ENCODE data around the gene RNF212B. TPM values are rescaled to one million over a fixed set of nuclear protein-coding genes. Genes with fewer than 3 reads are reported as not detected.

The RNF212B gene
- total and polyA plus RNA-seq, 4 donors = 0.06 to 0.51 (median 0.17) TPM; not detected in 1

DNA sequence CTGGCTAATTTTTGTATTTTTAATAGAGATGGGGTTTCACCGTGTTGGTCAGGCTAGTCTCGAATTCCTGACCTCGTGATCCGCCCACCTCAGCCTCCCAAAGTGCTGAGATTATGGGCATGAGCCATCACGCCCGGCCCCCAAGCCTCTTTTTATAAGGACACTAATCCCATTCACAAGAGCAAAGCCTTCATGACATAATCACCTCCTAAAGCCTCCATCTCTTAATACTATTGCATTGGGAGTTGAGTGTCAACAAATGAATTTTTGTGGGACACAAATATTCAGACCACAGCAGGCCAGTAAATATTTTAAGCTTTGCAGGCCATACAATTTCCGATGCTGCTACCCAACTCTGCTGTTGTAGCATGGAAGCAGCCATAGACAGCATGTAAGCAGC lies 10.9 kb downstream of the RNF212B start:
- DNase-seq (ENCODE audit: low spot score) = no peak
- Histone ChIP-seq H3K9ac (ENCODE audit: low read depth in 1 of 2, low read length in 2 of 2) (no peak overlapping the region), H3K4me3 (ENCODE audit: low read depth in 1 of 3, low read length in 3 of 3) (no peak overlapping the region), H3K27ac (ENCODE audit: low read depth in 1 of 2, low read length in 2 of 2) (no peak overlapping the region), H3K4me1 (ENCODE audit: control insufficient read depth in 4 of 4, insufficient read depth in 4 of 4, low read length in 3 of 4) (peaks cover 1 to 32% (median 7%) of the 10 kb centered on the region in 4 donors), H3K9me3 (ENCODE audit: control insufficient read depth in 4 of 4, low read length in 3 of 4) (no peaks in the 10 kb centered on the region), H3K27me3 (ENCODE audit: control insufficient read depth in 4 of 4, insufficient read depth in 4 of 4, low read length in 3 of 4) (no peaks in the 10 kb centered on the region), H3K36me3 (ENCODE audit: control insufficient read depth in 4 of 4, insufficient read depth in 3 of 4, low read depth in 1 of 4, low read length in 3 of 4) (no peaks in the 10 kb centered on the region)
- TF ChIP-seq SP1 (IDR thresholded peaks at IDR 0.05) (no peak), RAD21 (IDR thresholded peaks at IDR 0.05) (no peak), REST (IDR thresholded peaks at IDR 0.05) (no peak), GABPA (IDR thresholded peaks at IDR 0.05 in 1 of 2, conservative IDR thresholded peaks at IDR 0.05 in 1 of 2) (no peak), JUND (IDR thresholded peaks at IDR 0.05) (no peak), YY1 (IDR thresholded peaks at IDR 0.05) (no peak), EGR1 (IDR thresholded peaks at IDR 0.05; ENCODE audit: low read depth in 2 of 2) (no peak), HNF4A (conservative IDR thresholded peaks at IDR 0.05) (no peak), FOXA1 (IDR thresholded peaks at IDR 0.05) (no peak), TAF1 (conservative IDR thresholded peaks at IDR 0.05) (no peak), NR2F2 (IDR thresholded peaks at IDR 0.05) (no peak), RXRA (IDR thresholded peaks at IDR 0.05) (no peak), HNF4G (IDR thresholded peaks at IDR 0.05) (no peak), FOXA2 (IDR thresholded peaks at IDR 0.05) (no peak)
- TF ChIP-seq, protein P1, sequence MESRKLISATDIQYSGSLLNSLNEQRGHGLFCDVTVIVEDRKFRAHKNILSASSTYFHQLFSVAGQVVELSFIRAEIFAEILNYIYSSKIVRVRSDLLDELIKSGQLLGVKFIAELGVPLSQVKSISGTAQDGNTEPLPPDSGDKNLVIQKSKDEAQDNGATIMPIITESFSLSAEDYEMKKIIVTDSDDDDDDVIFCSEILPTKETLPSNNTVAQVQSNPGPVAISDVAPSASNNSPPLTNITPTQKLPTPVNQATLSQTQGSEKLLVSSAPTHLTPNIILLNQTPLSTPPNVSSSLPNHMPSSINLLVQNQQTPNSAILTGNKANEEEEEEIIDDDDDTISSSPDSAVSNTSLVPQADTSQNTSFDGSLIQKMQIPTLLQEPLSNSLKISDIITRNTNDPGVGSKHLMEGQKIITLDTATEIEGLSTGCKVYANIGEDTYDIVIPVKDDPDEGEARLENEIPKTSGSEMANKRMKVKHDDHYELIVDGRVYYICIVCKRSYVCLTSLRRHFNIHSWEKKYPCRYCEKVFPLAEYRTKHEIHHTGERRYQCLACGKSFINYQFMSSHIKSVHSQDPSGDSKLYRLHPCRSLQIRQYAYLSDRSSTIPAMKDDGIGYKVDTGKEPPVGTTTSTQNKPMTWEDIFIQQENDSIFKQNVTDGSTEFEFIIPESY (IDR thresholded peaks at IDR 0.05) = no peak
- TF ChIP-seq, protein P2, sequence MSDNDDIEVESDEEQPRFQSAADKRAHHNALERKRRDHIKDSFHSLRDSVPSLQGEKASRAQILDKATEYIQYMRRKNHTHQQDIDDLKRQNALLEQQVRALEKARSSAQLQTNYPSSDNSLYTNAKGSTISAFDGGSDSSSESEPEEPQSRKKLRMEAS (IDR thresholded peaks at IDR 0.05) = no peak
- TF ChIP-seq, protein P3, sequence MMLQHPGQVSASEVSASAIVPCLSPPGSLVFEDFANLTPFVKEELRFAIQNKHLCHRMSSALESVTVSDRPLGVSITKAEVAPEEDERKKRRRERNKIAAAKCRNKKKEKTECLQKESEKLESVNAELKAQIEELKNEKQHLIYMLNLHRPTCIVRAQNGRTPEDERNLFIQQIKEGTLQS (IDR thresholded peaks at IDR 0.05) = no peak
- TF ChIP-seq, protein P4, sequence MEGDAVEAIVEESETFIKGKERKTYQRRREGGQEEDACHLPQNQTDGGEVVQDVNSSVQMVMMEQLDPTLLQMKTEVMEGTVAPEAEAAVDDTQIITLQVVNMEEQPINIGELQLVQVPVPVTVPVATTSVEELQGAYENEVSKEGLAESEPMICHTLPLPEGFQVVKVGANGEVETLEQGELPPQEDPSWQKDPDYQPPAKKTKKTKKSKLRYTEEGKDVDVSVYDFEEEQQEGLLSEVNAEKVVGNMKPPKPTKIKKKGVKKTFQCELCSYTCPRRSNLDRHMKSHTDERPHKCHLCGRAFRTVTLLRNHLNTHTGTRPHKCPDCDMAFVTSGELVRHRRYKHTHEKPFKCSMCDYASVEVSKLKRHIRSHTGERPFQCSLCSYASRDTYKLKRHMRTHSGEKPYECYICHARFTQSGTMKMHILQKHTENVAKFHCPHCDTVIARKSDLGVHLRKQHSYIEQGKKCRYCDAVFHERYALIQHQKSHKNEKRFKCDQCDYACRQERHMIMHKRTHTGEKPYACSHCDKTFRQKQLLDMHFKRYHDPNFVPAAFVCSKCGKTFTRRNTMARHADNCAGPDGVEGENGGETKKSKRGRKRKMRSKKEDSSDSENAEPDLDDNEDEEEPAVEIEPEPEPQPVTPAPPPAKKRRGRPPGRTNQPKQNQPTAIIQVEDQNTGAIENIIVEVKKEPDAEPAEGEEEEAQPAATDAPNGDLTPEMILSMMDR (IDR thresholded peaks at IDR 0.05; ENCODE audit: low read depth, low read length, missing input control) = no peak
- WGBS = 96% methylated on average over 7 of the region's 7 CpGs
